ENCODE data around the gene INTS1. TPM values are rescaled to one million over a fixed set of nuclear protein-coding genes. Genes with fewer than 3 reads are reported as not detected.
A peak's percentile ranks its signal among the peaks of the same experiment; 100 is the strongest.

Gene INTS1
- total and polyA plus RNA-seq, 11 donors: 35.5 to 67.4 (median 45.3) TPM

GRCh38 chr7:1542841-1543747 lies 38.9 kb upstream of the INTS1 start:
- H3K9me3 ChIP-seq: no peaks in the 10 kb centered on the region
- TF ChIP-seq POLR2A (IDR thresholded peaks at IDR 0.05): no peak
- no peak for TF ChIP-seq CTCF (IDR thresholded peaks at IDR 0.05)
- ATAC-seq (no peak), DNase-seq (peak in 4 of 5 donors; percentile 25 to 64 (median 52))
- peaks cover 4 to 28% (median 21%) of the 10 kb centered on the region in 12 donors for H3K4me1 ChIP-seq
- H3K4me3 ChIP-seq: no peak overlapping the region
- no peaks in the 10 kb centered on the region for H3K27me3 ChIP-seq
- peak overlapping the region in 3 of 12 donors; percentile 5 to 50 (median 8) for H3K27ac ChIP-seq
- WGBS, 4 donors: 74 to 84% (median 82%) methylated on average over 34 to 38 of the region's 38 CpGs
- intact Hi-C loops (cut with DNase I): no loop called here
- H3K36me3 ChIP-seq: peaks cover 0 to 53% (median 47%) of the 10 kb centered on the region in 9 donors

- Histone ChIP-seq H3K4me3 (no peak overlapping the region), H3K36me3 (peaks cover 0 to 53% (median 47%) of the 10 kb centered on the region in 9 donors), H3K4me1 (peaks cover 4 to 36% (median 21%) of the 10 kb centered on the region in 12 donors), H3K27me3 (no peaks in the 10 kb centered on the region), H3K27ac (no peak overlapping the region), H3K9me3 (no peaks in the 10 kb centered on the region)
- TF ChIP-seq CTCF (IDR thresholded peaks at IDR 0.05): no peak
- TF ChIP-seq POLR2A (IDR thresholded peaks at IDR 0.05): no peak
- WGBS, 4 donors: 92% methylated on average over 21 of the region's 21 CpGs
- intact Hi-C loops (cut with DNase I): no loop called here
- ATAC-seq (no peak), DNase-seq (no peak)
These were observed 38.1 kb upstream of the INTS1 start for GRCh38 chr7:1542329-1542728.

- no peak for ATAC-seq
- no peak overlapping the region for H3K4me3 ChIP-seq
- H3K4me1 ChIP-seq: peaks cover 7 to 42% (median 27%) of the 10 kb centered on the region in 12 donors
These were observed 37.4 kb upstream of the INTS1 start for GRCh38 chr7:1541431-1542162.

More at GRCh38 chr7:1541431-1542162, 37.4 kb upstream of the INTS1 start:
- Histone ChIP-seq H3K36me3 (peaks cover 0 to 53% (median 47%) of the 10 kb centered on the region in 9 donors), H3K27ac (no peak overlapping the region), H3K9me3 (no peaks in the 10 kb centered on the region), H3K27me3 (no peaks in the 10 kb centered on the region)
- WGBS, 4 donors: 86 to 92% (median 89%) methylated on average over 20 to 33 of the region's 33 CpGs
- no peak for TF ChIP-seq POLR2A (IDR thresholded peaks at IDR 0.05)
- no peak for TF ChIP-seq CTCF (IDR thresholded peaks at IDR 0.05)
- intact Hi-C loops (cut with DNase I): no loop called here
- DNase-seq: no peak

Measured in heart left ventricle (tissue), 16 donors.